HG03175 (cell line): ENCODE measurements around the gene TBX6.

Experiments
- ATAC-seq: cut with Tn5 transposase; IDR thresholded peaks from one replicate; pipeline ENCODE4 v1.9.1; 2021; ENCODE audit warnings: mild to moderate bottlenecking, moderate library complexity; ENCODE audit not compliant: unreplicated experiment

The TBX6 gene

DNA sequence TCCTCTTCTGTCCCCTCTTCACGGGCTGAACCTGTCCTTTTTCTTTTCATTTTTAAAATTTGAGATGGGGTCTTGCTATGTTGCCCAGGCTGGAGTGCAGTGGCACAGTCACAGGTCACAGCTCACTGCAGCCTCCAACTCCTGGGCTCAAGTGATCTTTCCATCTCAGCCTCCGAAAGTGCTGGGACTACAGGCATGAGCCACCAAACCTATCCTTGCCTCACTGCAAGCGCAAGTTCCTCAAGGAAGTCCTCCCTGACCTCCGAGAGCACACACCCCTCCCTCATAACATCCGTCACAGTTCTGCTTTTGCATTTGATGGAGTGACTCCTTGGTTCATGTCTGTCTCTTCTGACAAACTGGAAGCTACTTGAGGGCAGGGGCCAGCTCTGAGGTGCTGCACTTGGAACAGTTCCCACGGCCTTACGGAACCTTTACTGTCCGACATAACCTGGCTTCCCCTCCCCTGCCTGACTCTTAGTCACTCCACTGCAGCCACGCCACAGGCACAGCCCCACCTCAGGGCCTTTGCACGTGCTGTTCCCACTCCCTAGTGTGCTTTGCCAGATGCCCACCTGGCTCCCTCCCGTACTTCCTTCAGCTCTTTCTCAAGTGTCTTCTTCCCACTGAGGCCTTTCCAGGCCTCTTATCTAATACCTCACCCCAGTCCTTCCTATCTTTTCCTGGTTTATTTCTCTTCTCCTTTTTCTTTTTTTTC lies 4.4 kb downstream of the TBX6 start:
- ATAC-seq, result no peak

GRCh38 chr16:30086291-30087140 lies 5.2 kb downstream of the TBX6 start:
- no peak for ATAC-seq

DNA sequence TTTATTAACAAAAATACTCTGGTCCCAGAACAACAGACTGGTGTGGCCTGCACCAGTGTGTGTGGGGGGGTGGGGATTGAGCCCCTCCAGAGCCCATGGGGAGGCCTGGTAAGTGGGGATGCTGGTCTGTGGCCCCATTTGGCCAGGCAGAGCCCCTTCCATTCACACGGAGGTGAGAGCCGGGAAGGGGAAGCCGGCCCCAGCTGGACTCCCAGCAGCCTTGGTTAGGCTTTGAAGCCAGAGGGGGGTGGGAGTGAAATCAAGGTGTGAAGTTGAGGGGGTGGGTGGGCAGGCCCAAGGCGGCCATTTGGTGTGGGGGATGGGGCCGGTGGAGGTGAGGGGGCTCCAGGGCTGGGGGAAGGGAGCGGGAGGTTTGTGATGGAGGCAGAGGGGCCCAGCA lies 5.9 kb downstream of the TBX6 start:
- no peak for ATAC-seq

- no peak for ATAC-seq
Measured at GRCh38 chr16:30085247-30085646, 6.5 kb downstream of the TBX6 start.

DNA sequence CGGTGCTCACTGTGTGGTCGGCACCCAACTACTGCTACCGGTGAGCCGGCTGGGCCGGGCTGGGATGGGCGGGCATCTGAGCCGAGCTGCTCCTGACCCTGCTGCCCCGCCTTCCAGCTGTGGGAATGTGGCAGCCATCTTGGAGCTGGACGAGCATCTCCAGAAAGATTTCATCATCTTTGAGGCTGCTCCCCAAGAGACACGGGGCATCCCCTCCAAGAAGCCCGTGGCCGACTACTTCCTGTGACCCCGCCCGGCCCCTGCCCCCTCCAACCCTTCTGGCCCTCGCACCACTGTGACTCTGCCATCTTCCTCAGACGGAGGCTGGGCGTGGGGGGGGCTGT lies 6.9 kb downstream of the TBX6 start:
- no peak for ATAC-seq

- ATAC-seq, result no peak
Measured at GRCh38 chr16:30084096-30084815, 7.5 kb downstream of the TBX6 start.

- no peak for ATAC-seq
Measured at GRCh38 chr16:30083216-30084055, 8.3 kb downstream of the TBX6 start.

- no peak for ATAC-seq
Measured at GRCh38 chr16:30082545-30083090, 9.1 kb downstream of the TBX6 start.

DNA sequence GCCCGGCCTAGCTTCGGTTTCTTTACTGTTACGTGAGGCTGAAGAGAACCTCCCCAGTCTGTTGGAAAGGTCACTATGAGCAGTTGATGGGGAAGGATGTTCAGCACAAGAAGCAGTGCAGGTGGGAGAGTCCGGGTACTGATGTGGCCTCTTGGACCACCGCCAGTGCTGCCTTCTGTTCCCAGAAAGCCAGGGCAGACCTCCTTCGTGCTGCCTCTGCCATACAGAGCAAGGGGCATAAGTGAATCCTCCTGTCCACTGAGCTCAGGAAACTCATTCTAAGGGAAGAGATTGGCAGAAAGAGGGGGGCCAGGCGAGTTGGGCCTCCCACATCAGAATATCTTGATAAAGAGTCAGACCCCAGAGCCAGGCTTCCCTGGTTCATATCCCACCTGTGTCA lies 12.2 kb downstream of the TBX6 start:
- ATAC-seq, result no peak

DNA sequence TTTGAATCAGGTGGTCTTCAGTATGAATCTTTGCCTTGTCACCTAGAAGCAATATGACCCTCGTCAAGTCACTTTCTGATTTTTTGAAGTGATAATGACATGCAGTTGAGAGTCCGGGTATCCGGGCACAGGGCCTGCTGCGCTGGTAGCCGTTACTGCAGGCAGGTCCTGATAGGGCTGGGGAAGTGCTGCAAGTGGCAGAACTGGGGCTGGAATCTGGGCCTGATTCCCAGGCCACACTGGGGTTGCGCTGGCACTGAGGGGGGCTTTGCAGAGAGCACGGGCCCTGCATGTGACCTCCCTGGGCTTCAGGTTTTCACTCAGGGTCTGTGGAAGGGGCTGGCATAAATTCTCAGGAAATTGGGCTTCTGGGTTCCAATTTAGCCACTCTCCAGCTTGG lies 13.0 kb downstream of the TBX6 start:
- ATAC-seq, result no peak

GRCh38 chr16:30077656-30078055 lies 14.1 kb downstream of the TBX6 start:
- ATAC-seq, result no peak

DNA sequence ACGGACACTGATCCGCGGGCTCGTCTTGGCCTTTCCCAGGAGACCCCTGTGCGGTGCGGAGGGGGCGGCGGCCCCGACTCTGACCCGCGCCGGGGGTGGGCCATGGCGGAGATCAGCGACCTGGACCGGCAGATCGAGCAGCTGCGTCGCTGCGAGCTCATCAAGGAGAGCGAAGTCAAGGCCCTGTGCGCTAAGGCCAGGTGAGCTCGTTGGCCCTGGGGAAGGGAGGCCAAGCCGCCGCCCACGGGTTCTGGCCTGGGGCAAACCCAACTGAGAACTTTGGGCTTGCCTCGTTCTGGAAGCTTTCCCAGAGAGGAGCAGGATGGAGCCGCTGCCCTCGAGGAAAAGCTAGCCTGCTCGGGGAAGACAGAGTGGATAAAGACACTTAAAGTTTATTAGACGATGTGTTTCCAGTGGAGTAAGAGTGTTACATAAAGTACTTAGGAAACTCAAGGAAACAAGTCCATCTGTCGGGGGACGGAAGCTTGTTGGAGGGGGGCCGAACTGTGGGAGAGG lies 15.4 kb downstream of the TBX6 start:
- ATAC-seq, result peak; percentile 25

GRCh38 chr16:30075503-30076275 lies 16.0 kb downstream of the TBX6 start, which contains the start of gene PPP4C:
Gene PPP4C (plus strand): TSS chr16:30075994. CDS start chr16:30076378, 384 bp downstream.
- peak; percentile 75 for ATAC-seq

DNA sequence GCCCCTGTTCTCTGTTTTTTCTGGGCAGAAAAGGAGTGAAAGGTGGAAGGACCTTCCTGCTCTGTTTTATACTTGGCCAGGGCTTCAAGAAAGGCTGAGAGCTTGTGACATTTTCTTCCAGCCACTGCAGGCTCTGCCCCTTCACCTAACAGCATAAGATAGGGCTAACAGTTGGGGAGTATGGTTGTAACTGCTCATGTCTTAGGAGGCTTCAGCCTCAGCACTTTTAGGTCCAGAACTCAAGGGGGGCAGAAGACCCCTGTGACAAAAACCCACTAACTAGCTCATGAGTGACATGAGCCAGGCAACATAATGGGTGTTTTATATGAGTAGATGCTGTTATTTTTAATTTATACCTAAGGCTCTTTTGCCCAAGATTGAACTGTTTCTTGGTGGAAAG lies 21.2 kb downstream of the TBX6 start:
- ATAC-seq, result no peak

DNA sequence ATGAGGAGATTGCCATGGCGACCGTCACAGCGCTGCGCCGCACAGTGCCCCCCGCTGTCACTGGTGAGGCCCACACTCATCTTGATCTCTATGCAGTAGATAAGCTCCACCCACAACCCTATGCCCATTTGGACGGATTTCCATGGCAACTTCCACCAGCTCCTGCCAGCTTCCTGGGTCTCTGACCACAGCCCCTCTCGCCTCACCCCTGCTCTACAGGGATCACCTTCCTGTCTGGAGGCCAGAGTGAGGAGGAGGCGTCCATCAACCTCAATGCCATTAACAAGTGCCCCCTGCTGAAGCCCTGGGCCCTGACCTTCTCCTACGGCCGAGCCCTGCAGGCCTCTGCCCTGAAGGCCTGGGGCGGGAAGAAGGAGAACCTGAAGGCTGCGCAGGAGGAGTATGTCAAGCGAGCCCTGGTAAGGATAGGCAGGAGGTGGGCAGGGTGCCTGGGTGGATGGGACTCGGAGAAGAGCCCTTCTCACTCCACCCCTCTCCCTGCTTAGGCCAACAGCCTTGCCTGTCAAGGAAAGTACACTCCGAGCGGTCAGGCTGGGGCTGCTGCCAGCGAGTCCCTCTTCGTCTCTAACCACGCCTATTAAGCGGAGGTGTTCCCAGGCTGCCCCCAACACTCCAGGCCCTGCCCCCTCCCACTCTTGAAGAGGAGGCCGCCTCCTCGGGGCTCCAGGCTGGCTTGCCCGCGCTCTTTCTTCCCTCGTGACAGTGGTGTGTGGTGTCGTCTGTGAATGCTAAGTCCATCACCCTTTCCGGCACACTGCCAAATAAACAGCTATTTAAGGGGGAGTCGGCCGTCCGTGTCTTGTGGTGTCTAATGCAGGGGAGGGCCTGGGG lies 21.9 kb downstream of the TBX6 start:
- no peak for ATAC-seq

DNA sequence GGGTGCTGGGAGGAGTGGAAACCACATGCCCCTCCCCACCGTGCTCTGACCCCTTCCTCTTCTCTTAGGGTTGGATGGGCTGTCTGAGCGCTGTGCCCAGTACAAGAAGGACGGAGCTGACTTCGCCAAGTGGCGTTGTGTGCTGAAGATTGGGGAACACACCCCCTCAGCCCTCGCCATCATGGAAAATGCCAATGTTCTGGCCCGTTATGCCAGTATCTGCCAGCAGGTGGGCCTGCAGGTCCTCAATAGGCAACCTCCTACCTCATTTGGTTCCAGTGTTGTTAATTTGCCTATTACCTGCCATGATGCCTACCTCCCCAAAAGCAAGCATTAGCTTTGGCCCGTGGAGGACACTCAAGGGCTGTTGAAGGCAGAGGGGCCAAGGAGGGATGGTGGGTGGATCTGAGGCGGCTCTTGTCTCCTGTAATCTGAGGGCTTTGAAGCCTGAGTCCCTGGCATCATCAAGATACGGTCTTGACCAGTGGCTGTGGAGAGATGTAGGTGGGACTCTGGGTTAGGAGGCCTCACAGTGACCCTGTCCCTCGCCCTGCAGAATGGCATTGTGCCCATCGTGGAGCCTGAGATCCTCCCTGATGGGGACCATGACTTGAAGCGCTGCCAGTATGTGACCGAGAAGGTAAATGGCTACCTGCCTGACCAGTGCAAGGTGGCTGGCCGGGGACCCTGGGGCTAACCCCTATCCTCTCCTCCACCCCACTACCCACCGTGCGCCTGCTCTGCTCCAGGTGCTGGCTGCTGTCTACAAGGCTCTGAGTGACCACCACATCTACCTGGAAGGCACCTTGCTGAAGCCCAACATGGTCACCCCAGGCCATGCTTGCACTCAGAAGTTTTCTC lies 22.7 kb downstream of the TBX6 start:
- no peak for ATAC-seq

DNA sequence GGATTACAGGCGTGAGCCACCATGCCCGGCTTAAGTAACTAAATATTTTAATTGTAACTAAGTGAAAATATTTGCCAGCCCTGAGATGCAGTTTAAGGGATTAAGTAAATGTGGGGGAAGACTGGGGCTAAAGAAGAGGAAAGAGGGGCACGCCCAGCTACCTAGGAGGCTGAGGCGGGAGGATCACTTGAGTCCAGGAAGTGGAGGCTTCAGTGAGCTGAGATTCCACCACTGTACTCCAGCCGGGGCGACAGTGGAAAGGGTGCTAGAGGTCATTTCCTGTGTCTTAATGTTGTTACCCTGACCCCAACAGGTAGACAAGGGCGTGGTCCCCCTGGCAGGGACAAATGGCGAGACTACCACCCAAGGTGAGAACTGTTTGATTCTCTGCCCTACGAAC lies 23.4 kb downstream of the TBX6 start:
- ATAC-seq, result no peak

DNA sequence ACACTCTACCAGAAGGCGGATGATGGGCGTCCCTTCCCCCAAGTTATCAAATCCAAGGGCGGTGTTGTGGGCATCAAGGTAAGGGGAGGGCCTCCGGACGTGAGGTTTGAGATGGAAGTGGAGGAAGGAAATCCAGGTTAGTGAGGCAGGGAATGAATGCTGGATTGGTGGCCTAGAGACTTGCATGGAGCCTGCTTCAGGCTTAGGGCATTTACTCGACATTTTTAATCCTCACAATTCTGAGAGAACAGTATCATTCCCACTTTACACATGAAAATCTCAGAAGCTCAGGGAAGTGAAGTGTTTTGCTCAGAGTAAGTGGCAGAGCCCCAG lies 24.2 kb downstream of the TBX6 start:
- no peak for ATAC-seq
